ENCODE measurements around the gene RBM38.

DNA sequence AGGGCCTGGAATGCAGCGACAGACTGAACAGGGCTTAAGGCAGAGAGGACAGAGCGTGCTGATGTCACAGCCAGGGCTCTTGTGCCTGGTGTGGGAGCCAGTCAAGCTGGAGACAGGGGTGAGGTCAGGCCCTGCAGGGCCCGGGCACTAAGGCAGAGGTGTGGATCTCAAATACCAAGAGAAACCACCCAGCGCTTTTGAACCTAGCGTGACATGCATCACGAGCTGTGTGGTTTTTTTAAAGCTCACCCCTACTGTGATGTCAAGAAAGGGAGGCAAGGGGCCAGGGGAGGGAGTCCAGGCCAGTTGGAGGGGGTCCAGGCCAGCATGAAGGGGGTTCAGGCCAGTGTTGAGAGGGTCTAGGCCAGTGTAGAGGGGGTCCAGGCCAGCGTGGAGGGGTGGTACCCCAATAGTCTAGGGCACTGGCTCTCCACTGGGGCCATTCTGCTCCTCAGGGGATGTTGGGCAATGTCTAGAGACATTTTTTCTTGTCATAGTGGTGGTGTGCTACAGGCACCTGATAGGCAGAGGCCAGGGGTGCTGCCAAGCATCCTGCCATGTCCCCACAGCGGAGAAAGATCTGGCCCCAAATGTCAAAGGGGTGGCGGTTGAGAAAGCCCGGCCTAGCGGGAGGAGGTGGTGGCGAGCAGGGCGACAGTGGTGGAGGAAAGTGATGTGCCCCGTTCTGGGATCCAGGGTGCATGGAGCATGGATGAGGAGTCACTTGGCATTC lies 42.6 kb downstream of the RBM38 start:
- TF ChIP-seq, protein P1, sequence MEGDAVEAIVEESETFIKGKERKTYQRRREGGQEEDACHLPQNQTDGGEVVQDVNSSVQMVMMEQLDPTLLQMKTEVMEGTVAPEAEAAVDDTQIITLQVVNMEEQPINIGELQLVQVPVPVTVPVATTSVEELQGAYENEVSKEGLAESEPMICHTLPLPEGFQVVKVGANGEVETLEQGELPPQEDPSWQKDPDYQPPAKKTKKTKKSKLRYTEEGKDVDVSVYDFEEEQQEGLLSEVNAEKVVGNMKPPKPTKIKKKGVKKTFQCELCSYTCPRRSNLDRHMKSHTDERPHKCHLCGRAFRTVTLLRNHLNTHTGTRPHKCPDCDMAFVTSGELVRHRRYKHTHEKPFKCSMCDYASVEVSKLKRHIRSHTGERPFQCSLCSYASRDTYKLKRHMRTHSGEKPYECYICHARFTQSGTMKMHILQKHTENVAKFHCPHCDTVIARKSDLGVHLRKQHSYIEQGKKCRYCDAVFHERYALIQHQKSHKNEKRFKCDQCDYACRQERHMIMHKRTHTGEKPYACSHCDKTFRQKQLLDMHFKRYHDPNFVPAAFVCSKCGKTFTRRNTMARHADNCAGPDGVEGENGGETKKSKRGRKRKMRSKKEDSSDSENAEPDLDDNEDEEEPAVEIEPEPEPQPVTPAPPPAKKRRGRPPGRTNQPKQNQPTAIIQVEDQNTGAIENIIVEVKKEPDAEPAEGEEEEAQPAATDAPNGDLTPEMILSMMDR (IDR thresholded peaks at IDR 0.05): no peak
- no peak for TF ChIP-seq POLR2A (IDR thresholded peaks at IDR 0.05)

Measured in thyroid gland (tissue), 4 donors.